Hematopoietic multipotent progenitor cell treated with erythropoietin and hydrocortisone succinate and interleukin-3 and kit ligand, for 6 days (in vitro differentiated cells): ENCODE results near the gene UBE3C.
A peak's percentile ranks its signal among the peaks of the same experiment; 100 is the strongest.
"Not testable (repeated sequence)": the region's sequence is repeated elsewhere in the genome, so short reads cannot be mapped to it uniquely, and the experiment has no call there.

Experiments used
- DNase-seq: peaks from one replicate; pipeline ENCODE4 v3.0.0-alpha.2; 2015

UBE3C gene

GRCh38 chr7:157132796-157133195, 5.9 kb upstream of the UBE3C start:
- DNase-seq: no peak

GRCh38 chr7:157133304-157133703, 5.4 kb upstream of the UBE3C start:
- no peak for DNase-seq

- DNase-seq: peak; percentile 72
Observed at GRCh38 chr7:157136372-157136771, 2.4 kb upstream of the UBE3C start.

- DNase-seq: no peak
Observed at GRCh38 chr7:157138101-157138423, 664 bp upstream of the UBE3C start.

- DNase-seq: peak; percentile 65
Observed at GRCh38 chr7:157139111-157139809, 534 bp downstream of the UBE3C start.

- DNase-seq: peak; percentile 83
Observed at GRCh38 chr7:157139810-157140510, 1.2 kb downstream of the UBE3C start.

GRCh38 chr7:157140511-157140905, 1.8 kb downstream of the UBE3C start:
- DNase-seq: no peak

- no peak for DNase-seq
Observed at GRCh38 chr7:157141525-157142060, 2.9 kb downstream of the UBE3C start.

- no peak for DNase-seq
Observed at GRCh38 chr7:157143788-157144187, 5.1 kb downstream of the UBE3C start.

- no peak for DNase-seq
Observed at GRCh38 chr7:157149317-157149716, 10.6 kb downstream of the UBE3C start.

GRCh38 chr7:157150882-157151281, 12.2 kb downstream of the UBE3C start:
- no peak for DNase-seq

GRCh38 chr7:157151626-157152339, 13.1 kb downstream of the UBE3C start:
- no peak for DNase-seq

GRCh38 chr7:157152391-157152937, 13.7 kb downstream of the UBE3C start:
- DNase-seq: no peak

- DNase-seq: no peak
Observed at GRCh38 chr7:157153260-157153659, 14.5 kb downstream of the UBE3C start.

GRCh38 chr7:157155959-157156358, 17.2 kb downstream of the UBE3C start:
- no peak for DNase-seq

- DNase-seq: no peak
Observed at GRCh38 chr7:157158400-157158799, 19.7 kb downstream of the UBE3C start.

GRCh38 chr7:157159537-157159936, 20.8 kb downstream of the UBE3C start:
- not testable (repeated sequence) for DNase-seq

GRCh38 chr7:157160433-157160832, 21.7 kb downstream of the UBE3C start:
- no peak for DNase-seq

- no peak for DNase-seq
Observed at GRCh38 chr7:157165987-157166386, 27.3 kb downstream of the UBE3C start.

- DNase-seq: no peak
Observed at GRCh38 chr7:157168571-157168970, 29.8 kb downstream of the UBE3C start.

- peak; percentile 38 for DNase-seq
Observed at GRCh38 chr7:157176771-157177170, 38.0 kb downstream of the UBE3C start.

GRCh38 chr7:157177333-157177982, 38.7 kb downstream of the UBE3C start:
- peak; percentile 94 for DNase-seq

- peak; percentile 84 for DNase-seq
Observed at GRCh38 chr7:157177983-157178381, 39.3 kb downstream of the UBE3C start.
